Caco-2 (cell line): ENCODE data around the gene UCP2. TPM values are rescaled to one million over a fixed set of nuclear protein-coding genes. Genes with fewer than 3 reads are reported as not detected.

Experiments
- BruUV-seq: library from RNA; stranded (reverse); fragments of 400-500 nt; replicated peaks from 2 replicates; lab custom pipeline; 2021; lab: Mats Ljungman, UMichigan
- CTCF ChIA-PET: fragments of 300-600 bp; sonication (Branson Sonifier 250); formaldehyde crosslinking; loops from one replicate; lab custom pipeline; 2022; ENCODE audit warnings: antibody characterized with exemption; lab: Charles Lee
- POLR2A ChIA-PET: fragments of 300-600 bp; sonication (Branson Sonifier 250); formaldehyde crosslinking; loops from one replicate; lab custom pipeline; 2022; ENCODE audit warnings: antibody characterized with exemption; lab: Charles Lee
- DNase-seq, 2 experiments: peaks; one replicate each; pipeline versions ENCODE4 v3.0.0 to v3.0.0-alpha.2; 2020 to 2022
- H3K27me3 ChIP-seq: replicated peaks from 2 replicates; pipeline ENCODE4 v1.6.0; 2011; ENCODE audit warnings: low read length; ENCODE audit not compliant: control insufficient read depth, insufficient read depth
- H3K36me3 ChIP-seq: 2 replicates; pipeline ENCODE4 v1.5.1; 2011; ENCODE audit warnings: low read length; ENCODE audit not compliant: control insufficient read depth, insufficient read depth
- H3K4me1 ChIP-seq: fragments of 250-450 bp; sonication (Bioruptor Pico); 2 replicates; pipeline ENCODE4 v1.5.1; 2020; ENCODE audit warnings: mild to moderate bottlenecking
- H3K4me3 ChIP-seq: 2 replicates; pipeline ENCODE4 v1.5.1; 2011; ENCODE audit warnings: low read depth, mild to moderate bottlenecking, control low read depth, low read length
- H3K9me3 ChIP-seq: fragments of 250-450 bp; sonication (Bioruptor Pico); 2 replicates; pipeline ENCODE4 v1.5.1; 2020; ENCODE audit warnings: mild to moderate bottlenecking, moderate library complexity
- H3K27ac Mint-ChIP-seq: one replicate; pipeline ENCODE4 v1.8.0; 2022; ENCODE audit warnings: mixed read lengths; ENCODE audit not compliant: unreplicated experiment
- H3K27me3 Mint-ChIP-seq: one replicate; pipeline ENCODE4 v1.8.0; 2022; ENCODE audit warnings: mixed read lengths; ENCODE audit not compliant: insufficient read depth, unreplicated experiment
- H3K36me3 Mint-ChIP-seq: one replicate; pipeline ENCODE4 v1.8.0; 2022; ENCODE audit warnings: mild to moderate bottlenecking, mixed read lengths; ENCODE audit not compliant: insufficient read depth, unreplicated experiment
- H3K4me1 Mint-ChIP-seq: one replicate; pipeline ENCODE4 v1.8.0; 2022; ENCODE audit warnings: low read depth, mixed read lengths; ENCODE audit not compliant: unreplicated experiment
- H3K4me3 Mint-ChIP-seq: one replicate; pipeline ENCODE4 v1.8.0; 2022; ENCODE audit warnings: mild to moderate bottlenecking, moderate library complexity, mixed read lengths; ENCODE audit not compliant: unreplicated experiment
- H3K9me3 Mint-ChIP-seq: one replicate; pipeline ENCODE4 v1.8.0; 2022; ENCODE audit warnings: mixed read lengths; ENCODE audit not compliant: unreplicated experiment
- intact Hi-C: fragments of 100-400 bp; cut with micrococcal nuclease; formaldehyde crosslinking; loops from one replicate; pipeline ENCODE4 v1.10.0; 2022; ENCODE audit not compliant: unreplicated experiment
- total RNA-seq: library from RNA; stranded (reverse); gene quantifications from 2 replicates; pipeline ENCODE4 v1.2.3, GENCODE V29; 2022
- TF ChIP-seq, protein P1 (sequence below), 2 experiments: fragments of 200-600 bp in 1 of 2; IDR thresholded peaks; 1 replicate in 1 of 2; 2 replicates in 1 of 2; pipeline versions ENCODE4 v1.5.1 to v1.8.0; 2011 to 2022; ENCODE audit warnings: antibody characterized with exemption in 1 of 2, control low read depth in 1 of 2, inconsistent platforms in 1 of 2, low read depth in 1 of 2, low read length in 1 of 2, mild to moderate bottlenecking in 1 of 2, moderate library complexity in 1 of 2; ENCODE audit not compliant: insufficient read depth in 1 of 2, severe bottlenecking in 1 of 2, unreplicated experiment in 1 of 2

The UCP2 gene
- total RNA-seq, 1 experiment from 2014 or later, result 144 TPM

DNA sequence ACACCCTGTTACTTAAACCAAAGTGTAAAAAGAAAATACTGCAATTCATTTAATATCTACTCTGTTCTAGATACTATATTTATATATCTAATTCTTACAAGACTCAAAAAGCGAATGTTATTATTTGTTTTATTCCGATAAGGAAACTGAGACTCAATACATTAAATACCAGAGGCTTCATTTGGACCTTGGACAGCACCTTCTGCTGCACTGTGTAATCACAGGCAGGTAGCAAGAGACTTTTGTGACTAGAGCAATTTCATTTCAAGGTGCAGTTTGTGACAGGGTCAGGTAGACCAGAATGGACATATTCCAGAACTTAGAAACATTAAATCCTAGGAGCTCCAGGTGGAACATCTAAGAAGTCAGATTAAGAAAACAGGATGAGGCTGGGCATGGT, 53.3 kb downstream of the UCP2 start:
- intact Hi-C loops, result no loop called here
- H3K27me3 ChIP-seq, result no peaks in the 10 kb centered on the region
- Mint-ChIP-seq H3K36me3 (peaks cover 93% of the 10 kb centered on the region), H3K9me3 (no peaks in the 10 kb centered on the region), H3K4me1 (peaks cover 8% of the 10 kb centered on the region), H3K27me3 (no peaks in the 10 kb centered on the region), H3K27ac (no peak overlapping the region), H3K4me3 (no peak overlapping the region)
- ChIA-PET POLR2A (no interaction called here), CTCF (no interaction called here)
- peaks cover 5% of the 10 kb centered on the region for H3K36me3 ChIP-seq
- TF ChIP-seq, protein P1, sequence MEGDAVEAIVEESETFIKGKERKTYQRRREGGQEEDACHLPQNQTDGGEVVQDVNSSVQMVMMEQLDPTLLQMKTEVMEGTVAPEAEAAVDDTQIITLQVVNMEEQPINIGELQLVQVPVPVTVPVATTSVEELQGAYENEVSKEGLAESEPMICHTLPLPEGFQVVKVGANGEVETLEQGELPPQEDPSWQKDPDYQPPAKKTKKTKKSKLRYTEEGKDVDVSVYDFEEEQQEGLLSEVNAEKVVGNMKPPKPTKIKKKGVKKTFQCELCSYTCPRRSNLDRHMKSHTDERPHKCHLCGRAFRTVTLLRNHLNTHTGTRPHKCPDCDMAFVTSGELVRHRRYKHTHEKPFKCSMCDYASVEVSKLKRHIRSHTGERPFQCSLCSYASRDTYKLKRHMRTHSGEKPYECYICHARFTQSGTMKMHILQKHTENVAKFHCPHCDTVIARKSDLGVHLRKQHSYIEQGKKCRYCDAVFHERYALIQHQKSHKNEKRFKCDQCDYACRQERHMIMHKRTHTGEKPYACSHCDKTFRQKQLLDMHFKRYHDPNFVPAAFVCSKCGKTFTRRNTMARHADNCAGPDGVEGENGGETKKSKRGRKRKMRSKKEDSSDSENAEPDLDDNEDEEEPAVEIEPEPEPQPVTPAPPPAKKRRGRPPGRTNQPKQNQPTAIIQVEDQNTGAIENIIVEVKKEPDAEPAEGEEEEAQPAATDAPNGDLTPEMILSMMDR (IDR thresholded peaks at IDR 0.05; ENCODE audit: insufficient read depth in 1 of 2, low read depth in 1 of 2, low read length in 1 of 2, severe bottlenecking in 1 of 2, unreplicated experiment in 1 of 2), result no peak
- BruUV-seq, result no TSS peak
- no peak overlapping the region for H3K4me3 ChIP-seq
- no peaks in the 10 kb centered on the region for H3K4me1 ChIP-seq
- H3K9me3 ChIP-seq, result no peaks in the 10 kb centered on the region
- no peak for DNase-seq

Other genes with a start within 250 kb of the UCP2 start
- gene RAB6A, start 221.8 kb downstream of the UCP2 start, total RNA-seq, result 210 and 227 TPM in 2 replicates
- gene MRPL48, start 195.0 kb downstream of the UCP2 start, total RNA-seq, result 111 and 113 TPM in 2 replicates
- 127 and 137 TPM in 2 replicates for gene COA4, start 106.0 kb downstream of the UCP2 start, total RNA-seq
- gene PAAF1, start 105.8 kb downstream of the UCP2 start, total RNA-seq, result 51.6 and 53.4 TPM in 2 replicates
- gene DNAJB13, start 31.8 kb downstream of the UCP2 start, total RNA-seq, result 0.52 TPM in 1 of 2 replicates, not detected in the other
- 0.84 and 1.2 TPM in 2 replicates for gene UCP3, start 26.2 kb upstream of the UCP2 start, total RNA-seq
- 47.0 and 47.5 TPM in 2 replicates for gene C2CD3, start 188.2 kb upstream of the UCP2 start, total RNA-seq
- 109 and 114 TPM in 2 replicates for gene PPME1, start 188.4 kb upstream of the UCP2 start, total RNA-seq